Choroid plexus epithelial cell (primary cell): ENCODE data around the gene PRRC2B.
"Not testable (repeated sequence)": the region's sequence is repeated elsewhere in the genome, so short reads cannot be mapped to it uniquely, and the experiment has no call there.

Source experiments
- DNase-seq: peaks from one replicate; pipeline ENCODE4 v3.0.0-alpha.2; 2010; ENCODE audit warnings: low read depth
- H3K4me3 ChIP-seq: 2 replicates; pipeline ENCODE4 v1.5.1; 2011; ENCODE audit warnings: low read depth, mild to moderate bottlenecking, control low read depth, low read length, moderate library complexity
- CTCF ChIP-seq: conservative IDR thresholded peaks from 2 replicates; pipeline ENCODE4 v1.5.1; 2011; ENCODE audit warnings: low read depth, mild to moderate bottlenecking, control low read depth, inconsistent platforms, low read length, moderate library complexity

PRRC2B gene

GRCh38 chr9:131447148-131447547, 53.3 kb downstream of the PRRC2B start:
- H3K4me3 ChIP-seq: no peak overlapping the region
- TF ChIP-seq CTCF: no peak
- no peak for DNase-seq

- no peak for TF ChIP-seq CTCF
- no peak overlapping the region for H3K4me3 ChIP-seq
- DNase-seq: no peak
These were observed 53.7 kb downstream of the PRRC2B start for GRCh38 chr9:131447600-131447999.

- DNase-seq: no peak
- TF ChIP-seq CTCF: no peak
- H3K4me3 ChIP-seq: no peak overlapping the region
These were observed 54.9 kb downstream of the PRRC2B start for GRCh38 chr9:131448818-131449217.

GRCh38 chr9:131449276-131449675, 55.4 kb downstream of the PRRC2B start:
- no peak for TF ChIP-seq CTCF
- DNase-seq: no peak
- H3K4me3 ChIP-seq: no peak overlapping the region

- no peak for TF ChIP-seq CTCF
These were observed 60.1 kb downstream of the PRRC2B start for GRCh38 chr9:131454028-131454427.

GRCh38 chr9:131455655-131456054, 61.8 kb downstream of the PRRC2B start:
- H3K4me3 ChIP-seq, DNase-seq: not testable (repeated sequence)

More at GRCh38 chr9:131454028-131454427, 60.1 kb downstream of the PRRC2B start:
- DNase-seq: no peak
- H3K4me3 ChIP-seq: no peak overlapping the region

GRCh38 chr9:131457746-131458145, 63.9 kb downstream of the PRRC2B start:
- no peak for DNase-seq
- no peak for TF ChIP-seq CTCF
- H3K4me3 ChIP-seq: no peak overlapping the region

GRCh38 chr9:131459056-131459455, 65.2 kb downstream of the PRRC2B start:
- DNase-seq: no peak
- no peak for TF ChIP-seq CTCF
- no peak overlapping the region for H3K4me3 ChIP-seq
